Progenitor cell of endocrine pancreas (in vitro differentiated cells): Measurements from ENCODE around the gene IFT80. TPM values are rescaled to one million over a fixed set of nuclear protein-coding genes. Genes with fewer than 3 reads are reported as not detected.

Experiments used
- DNase-seq: peaks from one replicate; pipeline ENCODE4 v3.0.0; 2021; ENCODE audit warnings: low spot score; ENCODE audit not compliant: unreplicated experiment
- H3K27ac Mint-ChIP-seq: 2 replicates; pipeline ENCODE4 v1.8.0; 2021; ENCODE audit warnings: mild to moderate bottlenecking, moderate library complexity, mixed read lengths
- H3K27me3 Mint-ChIP-seq: 2 replicates; pipeline ENCODE4 v1.8.0; 2021; ENCODE audit warnings: mixed read lengths
- H3K36me3 Mint-ChIP-seq: 2 replicates; pipeline ENCODE4 v1.8.0; 2022; ENCODE audit warnings: mixed read lengths; ENCODE audit not compliant: insufficient read depth
- H3K4me1 Mint-ChIP-seq: 2 replicates; pipeline ENCODE4 v1.8.0; 2021; ENCODE audit warnings: low read depth, mixed read lengths
- H3K4me3 Mint-ChIP-seq: 2 replicates; pipeline ENCODE4 v1.8.0; 2021; ENCODE audit warnings: low read depth, mild to moderate bottlenecking, moderate library complexity, mixed read lengths
- H3K9me3 Mint-ChIP-seq: 2 replicates; pipeline ENCODE4 v1.8.0; 2021; ENCODE audit warnings: low read depth, mixed read lengths
- total RNA-seq: library from RNA; stranded (reverse); gene quantifications from 2 replicates; pipeline ENCODE4 v1.2.1, GENCODE V29; 2021
- TF ChIP-seq, protein P1 (sequence below): fragments of 200-600 bp; sonication (generic); IDR thresholded peaks from one replicate; pipeline ENCODE4 v1.5.0; 2021; ENCODE audit warnings: antibody characterized with exemption, mild to moderate bottlenecking; ENCODE audit not compliant: unreplicated experiment

Gene IFT80
- total RNA-seq, 1 donor from 2014 or later = 48.1 TPM

DNA sequence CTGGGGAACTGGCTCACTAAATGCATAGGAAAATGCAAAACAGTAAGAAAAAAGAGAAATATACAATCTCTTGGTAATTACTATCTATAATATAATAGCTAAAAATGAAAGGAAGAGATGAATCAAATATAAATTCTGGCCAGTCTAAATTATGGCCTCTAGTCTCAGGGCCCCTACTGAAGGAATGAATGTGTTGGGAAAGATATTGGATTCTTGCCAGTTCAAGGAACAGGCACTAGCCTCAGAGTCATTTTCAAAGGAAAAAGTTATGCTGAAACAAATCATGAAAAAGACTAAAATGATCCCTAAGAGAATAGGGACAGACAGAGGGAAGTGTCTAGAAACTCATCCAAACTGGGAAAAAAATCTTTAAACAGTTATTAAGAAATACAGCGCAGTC is 111.4 kb downstream of the IFT80 start:
- Mint-ChIP-seq H3K36me3 (peaks cover 11% of the 10 kb centered on the region), H3K27ac (no peak overlapping the region), H3K9me3 (no peaks in the 10 kb centered on the region), H3K4me1 (no peaks in the 10 kb centered on the region), H3K4me3 (no peak overlapping the region), H3K27me3 (no peaks in the 10 kb centered on the region)
- no peak for DNase-seq
- TF ChIP-seq, protein P1, sequence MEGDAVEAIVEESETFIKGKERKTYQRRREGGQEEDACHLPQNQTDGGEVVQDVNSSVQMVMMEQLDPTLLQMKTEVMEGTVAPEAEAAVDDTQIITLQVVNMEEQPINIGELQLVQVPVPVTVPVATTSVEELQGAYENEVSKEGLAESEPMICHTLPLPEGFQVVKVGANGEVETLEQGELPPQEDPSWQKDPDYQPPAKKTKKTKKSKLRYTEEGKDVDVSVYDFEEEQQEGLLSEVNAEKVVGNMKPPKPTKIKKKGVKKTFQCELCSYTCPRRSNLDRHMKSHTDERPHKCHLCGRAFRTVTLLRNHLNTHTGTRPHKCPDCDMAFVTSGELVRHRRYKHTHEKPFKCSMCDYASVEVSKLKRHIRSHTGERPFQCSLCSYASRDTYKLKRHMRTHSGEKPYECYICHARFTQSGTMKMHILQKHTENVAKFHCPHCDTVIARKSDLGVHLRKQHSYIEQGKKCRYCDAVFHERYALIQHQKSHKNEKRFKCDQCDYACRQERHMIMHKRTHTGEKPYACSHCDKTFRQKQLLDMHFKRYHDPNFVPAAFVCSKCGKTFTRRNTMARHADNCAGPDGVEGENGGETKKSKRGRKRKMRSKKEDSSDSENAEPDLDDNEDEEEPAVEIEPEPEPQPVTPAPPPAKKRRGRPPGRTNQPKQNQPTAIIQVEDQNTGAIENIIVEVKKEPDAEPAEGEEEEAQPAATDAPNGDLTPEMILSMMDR = no peak

DNA sequence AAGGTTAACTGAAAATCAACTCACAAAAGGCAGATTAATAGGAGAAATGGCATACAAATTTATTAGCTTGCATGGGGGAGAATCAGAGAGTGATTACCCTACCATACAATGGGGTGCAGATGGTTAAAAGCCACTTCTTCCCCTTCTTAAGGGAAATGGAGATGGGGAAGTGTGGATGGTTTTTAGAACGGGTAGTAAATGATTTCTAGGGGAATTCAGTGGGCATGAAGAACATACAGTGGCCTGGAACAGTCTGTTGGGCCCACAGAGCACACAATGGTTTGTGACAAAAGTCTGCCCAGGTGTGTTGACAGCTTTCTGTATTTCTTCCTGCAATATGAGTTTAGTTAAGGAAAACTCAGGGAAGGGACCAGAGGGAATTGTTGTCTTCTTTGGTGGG is 112.8 kb downstream of the IFT80 start:
- no peak overlapping the region for H3K4me3 Mint-ChIP-seq
- H3K4me1 Mint-ChIP-seq = no peaks in the 10 kb centered on the region
- TF ChIP-seq, protein P1 = no peak
- H3K36me3 Mint-ChIP-seq = peaks cover 12% of the 10 kb centered on the region
- no peak overlapping the region for H3K27ac Mint-ChIP-seq
- DNase-seq = no peak
- H3K27me3 Mint-ChIP-seq = no peaks in the 10 kb centered on the region
- H3K9me3 Mint-ChIP-seq = no peaks in the 10 kb centered on the region

DNA sequence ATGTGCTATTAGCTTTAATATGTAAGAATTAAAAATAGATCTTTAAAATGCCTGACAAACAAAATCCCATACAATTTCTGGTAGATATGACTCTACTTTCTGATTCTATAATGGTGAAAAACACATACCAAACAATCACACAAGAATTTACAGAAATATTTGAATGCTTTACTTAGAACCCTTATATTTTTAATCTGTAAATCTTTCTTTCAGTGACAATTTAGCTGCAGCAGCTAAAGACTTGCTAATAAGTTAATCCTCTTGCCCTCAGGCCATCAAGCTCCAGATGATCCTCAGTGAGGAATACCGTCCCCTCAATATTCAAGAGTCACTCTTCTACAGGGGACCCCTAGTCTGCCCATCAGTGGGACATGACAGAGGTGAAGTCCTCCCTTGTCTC is 118.2 kb downstream of the IFT80 start:
- H3K9me3 Mint-ChIP-seq = no peaks in the 10 kb centered on the region
- H3K4me1 Mint-ChIP-seq = no peaks in the 10 kb centered on the region
- peaks cover 4% of the 10 kb centered on the region for H3K36me3 Mint-ChIP-seq
- no peak overlapping the region for H3K27ac Mint-ChIP-seq
- no peaks in the 10 kb centered on the region for H3K27me3 Mint-ChIP-seq
- no peak overlapping the region for H3K4me3 Mint-ChIP-seq
- DNase-seq = no peak
- TF ChIP-seq, protein P1 = no peak

DNA sequence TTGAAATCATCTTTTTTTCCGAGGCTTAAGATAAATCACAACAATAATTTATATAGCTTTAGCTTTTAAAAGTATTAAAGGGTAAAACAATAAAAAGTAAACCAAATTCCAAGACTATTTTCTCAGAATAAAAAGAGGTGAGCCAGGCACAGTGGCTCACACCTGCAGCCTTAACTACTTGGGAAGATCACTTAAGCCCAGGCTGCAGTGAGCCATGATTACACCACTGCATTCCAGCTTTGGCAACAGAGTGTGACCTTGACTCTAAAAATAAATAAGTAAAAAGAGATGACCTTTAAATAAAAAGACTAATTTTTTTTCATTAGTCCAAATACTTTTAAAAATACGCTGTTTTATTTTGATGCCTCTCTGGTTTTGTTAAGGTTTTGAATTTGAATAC is 119.4 kb downstream of the IFT80 start:
- TF ChIP-seq, protein P1 = no peak
- H3K9me3 Mint-ChIP-seq = no peaks in the 10 kb centered on the region

DNA sequence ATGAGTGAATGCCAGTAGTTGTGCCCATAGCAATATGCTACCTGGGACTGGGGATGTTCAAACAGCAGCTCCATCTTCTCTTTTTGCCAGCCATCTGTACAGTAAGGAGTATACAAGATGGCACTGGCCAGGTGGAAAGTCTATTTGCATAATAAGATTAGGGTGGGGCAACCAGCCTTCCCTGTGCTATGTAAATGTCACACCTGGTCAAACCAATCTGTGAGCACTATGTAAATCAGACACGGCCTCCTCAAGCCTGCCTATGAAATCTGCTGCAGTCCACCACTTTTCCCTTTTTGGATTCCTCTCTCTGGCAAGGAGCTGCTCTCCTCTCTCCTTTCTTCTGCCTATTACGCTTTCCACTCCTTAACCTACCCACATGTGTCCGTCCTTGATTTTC is 120.8 kb downstream of the IFT80 start:
- Mint-ChIP-seq H3K27me3 (no peaks in the 10 kb centered on the region), H3K36me3 (peaks cover 9% of the 10 kb centered on the region), H3K4me3 (no peak overlapping the region), H3K4me1 (no peaks in the 10 kb centered on the region), H3K9me3 (no peaks in the 10 kb centered on the region), H3K27ac (no peak overlapping the region)
- DNase-seq = no peak
- TF ChIP-seq, protein P1 = no peak

More for the DNA sequence above, 119.4 kb downstream of the IFT80 start:
- Mint-ChIP-seq H3K27me3 (no peaks in the 10 kb centered on the region), H3K27ac (no peak overlapping the region), H3K36me3 (peaks cover 4% of the 10 kb centered on the region), H3K4me3 (no peak overlapping the region), H3K4me1 (no peaks in the 10 kb centered on the region)
- DNase-seq = no peak
